SKM-1 (cell line): ENCODE measurements around the gene KLHL40.

Experiments
- DNase-seq: peaks from one replicate; lab custom pipeline; 2025; ENCODE audit not compliant: unreplicated experiment; lab: John Stamatoyannopoulos, UW

KLHL40 gene

GRCh38 chr3:42685363-42685881 lies at the start of gene KLHL40:
TSS of gene KLHL40 (plus strand) at chr3:42685537. CDS start at chr3:42685619, 82 bp downstream.
- DNase-seq, result no peak

- DNase-seq, result no peak
These were observed 48.3 kb upstream of the KLHL40 start for GRCh38 chr3:42637001-42637400.

GRCh38 chr3:42638339-42638842 lies 46.9 kb upstream of the KLHL40 start:
- DNase-seq, result no peak

GRCh38 chr3:42639192-42639591 lies 46.1 kb upstream of the KLHL40 start:
- no peak for DNase-seq

GRCh38 chr3:42640129-42640528 lies 45.2 kb upstream of the KLHL40 start:
- DNase-seq, result no peak

GRCh38 chr3:42640771-42641370 lies 44.5 kb upstream of the KLHL40 start:
- no peak for DNase-seq

GRCh38 chr3:42647821-42648459 lies 37.4 kb upstream of the KLHL40 start:
- DNase-seq, result no peak

- no peak for DNase-seq
These were observed 36.3 kb upstream of the KLHL40 start for GRCh38 chr3:42649006-42649405.

GRCh38 chr3:42649783-42650182 lies 35.6 kb upstream of the KLHL40 start:
- DNase-seq, result no peak

- no peak for DNase-seq
These were observed 33.9 kb upstream of the KLHL40 start for GRCh38 chr3:42651248-42652091.

- no peak for DNase-seq
These were observed 33.1 kb upstream of the KLHL40 start for GRCh38 chr3:42652251-42652610.

- DNase-seq, result peak; percentile 83
These were observed 32.6 kb upstream of the KLHL40 start for GRCh38 chr3:42652611-42653302.

- no peak for DNase-seq
These were observed 32.1 kb upstream of the KLHL40 start for GRCh38 chr3:42653303-42653559.

- DNase-seq, result no peak
These were observed 31.6 kb upstream of the KLHL40 start, which contains the start of gene ZBTB47 for GRCh38 chr3:42653560-42654330. TSS of gene ZBTB47 (plus strand) at chr3:42653697. CDS start at chr3:42658356, 4,659 bp downstream.

- DNase-seq, result no peak
These were observed 30.8 kb upstream of the KLHL40 start for GRCh38 chr3:42654331-42655201.

GRCh38 chr3:42655331-42655888 lies 29.9 kb upstream of the KLHL40 start:
- no peak for DNase-seq

- DNase-seq, result no peak
These were observed 29.2 kb upstream of the KLHL40 start for GRCh38 chr3:42655980-42656679.
